Endothelial cell of umbilical vein (primary cell): ENCODE measurements around the gene RPL7L1. TPM values are rescaled to one million over a fixed set of nuclear protein-coding genes. Genes with fewer than 3 reads are reported as not detected.

ENCODE experiments used
- BruUV-seq: library from RNA; stranded (reverse); fragments of 400-500 nt; replicated peaks from 2 replicates; lab custom pipeline; 2021; lab: Mats Ljungman, UMichigan
- CTCF ChIA-PET: fragments of 300-600, 350-600 bp; sonication (Branson Sonifier 250); formaldehyde crosslinking; loops from one replicate; lab custom pipeline; 2021; ENCODE audit warnings: antibody characterized with exemption, inconsistent platforms; lab: Charles Lee
- POLR2A ChIA-PET: fragments of 300-600, 350-600 bp; sonication (Branson Sonifier 250); formaldehyde crosslinking; loops from one replicate; lab custom pipeline; 2021; ENCODE audit warnings: antibody characterized with exemption, inconsistent platforms; lab: Charles Lee
- DNase-seq: peaks from one replicate; pipeline ENCODE4 v3.0.0-alpha.2; 2011; ENCODE audit warnings: low read depth, low spot score
- FAIRE-seq: peaks from 2 replicates; lab custom pipeline; 2011; peaks lifted over from hg19 to GRCh38; lab: Jason Lieb, UNC
- H2AFZ ChIP-seq: 2 replicates; pipeline ENCODE4 v1.6.0; 2012; ENCODE audit warnings: low read depth, low read length, control low read depth, inconsistent platforms
- H3K27ac ChIP-seq: 2 replicates; pipeline ENCODE4 v1.5.1; 2011; ENCODE audit warnings: low read depth, mild to moderate bottlenecking, control low read depth, low read length, moderate library complexity; ENCODE audit not compliant: insufficient read depth
- H3K27me3 ChIP-seq, 2 experiments: 2 replicates each; pipeline versions ENCODE4 v1.6.0 to v1.6.1; 2011; ENCODE audit warnings: low read length in 2 of 2, mixed read lengths in 1 of 2; ENCODE audit not compliant: control insufficient read depth in 2 of 2, insufficient read depth in 2 of 2
- H3K36me3 ChIP-seq, 2 experiments: 2 replicates in 1 of 2; 3 replicates in 1 of 2; pipeline ENCODE4 v1.5.1; 2011; ENCODE audit warnings: low read length in 2 of 2, mild to moderate bottlenecking in 1 of 2, moderate library complexity in 1 of 2; ENCODE audit not compliant: control insufficient read depth in 2 of 2, insufficient read depth in 2 of 2; ENCODE audit errors: extremely low read depth in 1 of 2
- H3K4me1 ChIP-seq: 3 replicates; pipeline ENCODE4 v1.5.1; 2011; ENCODE audit warnings: mild to moderate bottlenecking, low read length; ENCODE audit not compliant: control insufficient read depth, insufficient read depth; ENCODE audit errors: extremely low read depth
- H3K4me2 ChIP-seq: 2 replicates; pipeline ENCODE4 v1.6.1; 2011; ENCODE audit warnings: low read length, control low read depth, mixed read lengths; ENCODE audit not compliant: insufficient read depth
- H3K4me3 ChIP-seq, 3 experiments: fragments of 200-600 bp in 1 of 3; sonication (generic), shearing (Covaris generic) in 1 of 3; replicated peaks in 1 of 3; 2 replicates each; pipeline ENCODE4 v1.5.1; 2011 to 2016; ENCODE audit warnings: control low read depth in 3 of 3, low read length in 3 of 3, mild to moderate bottlenecking in 2 of 3, inconsistent platforms in 1 of 3, low read depth in 1 of 3, moderate library complexity in 1 of 3; ENCODE audit not compliant: insufficient read depth in 1 of 3
- H3K79me2 ChIP-seq: 2 replicates; pipeline ENCODE4 v1.6.0; 2012; ENCODE audit warnings: low read length, inconsistent platforms; ENCODE audit not compliant: control insufficient read depth, insufficient read depth
- H3K9ac ChIP-seq: replicated peaks from 2 replicates; pipeline ENCODE3; 2011; ENCODE audit warnings: low read length, control low read depth; ENCODE audit not compliant: insufficient read depth; ENCODE audit errors: extremely low read depth
- H3K9me1 ChIP-seq: replicated peaks from 3 replicates; pipeline ENCODE4 v1.6.0; 2011; ENCODE audit warnings: mild to moderate bottlenecking, low read length; ENCODE audit not compliant: control insufficient read depth, insufficient read depth; ENCODE audit errors: extremely low read depth
- H3K9me3 ChIP-seq: replicated peaks from 2 replicates; pipeline ENCODE4 v1.5.1; 2012; ENCODE audit warnings: low read length, inconsistent platforms; ENCODE audit not compliant: control insufficient read depth, insufficient read depth
- H4K20me1 ChIP-seq: replicated peaks from 2 replicates; pipeline ENCODE3; 2011; ENCODE audit warnings: mild to moderate bottlenecking, low read length; ENCODE audit not compliant: control insufficient read depth, insufficient read depth; ENCODE audit errors: extremely low read depth
- EZH2 ChIP-seq: IDR thresholded peaks from 2 replicates; pipeline ENCODE4 v1.6.1; 2012; ENCODE audit warnings: borderline replicate concordance, low read depth, mild to moderate bottlenecking, moderate library complexity, low read length, inconsistent platforms; ENCODE audit not compliant: severe bottlenecking
- GATA2 ChIP-seq: IDR thresholded peaks from 2 replicates; pipeline ENCODE4 v1.7.0; 2011; ENCODE audit warnings: low read depth, mild to moderate bottlenecking, moderate library complexity, mixed read lengths, low read length; ENCODE audit not compliant: insufficient read length, insufficient read depth
- JUN ChIP-seq: IDR thresholded peaks from 2 replicates; pipeline ENCODE4 v1.6.1; 2011; ENCODE audit warnings: borderline replicate concordance, low read depth; ENCODE audit not compliant: insufficient read length, insufficient read depth
- POLR2A ChIP-seq: IDR thresholded peaks from 2 replicates; pipeline ENCODE4 v1.6.1; 2012; ENCODE audit warnings: low read depth, mild to moderate bottlenecking, control low read depth, low read length
- dilution Hi-C: fragments of 300-500 bp; cut with MboI; formaldehyde crosslinking; loops from one replicate; pipeline ENCODE4 v1.15.0; 2019; ENCODE audit warnings: low sequenced_read_pairs; ENCODE audit not compliant: extremely low pct_ligation_motif_present
- intact Hi-C: fragments of 100-400 bp; cut with micrococcal nuclease; formaldehyde crosslinking; loops from one replicate; pipeline ENCODE4 v1.10.0; 2022
- polyA plus RNA-seq, 4 experiments: library from polyadenylated mRNA; depleted of rRNA in 3 of 4; stranded (reverse) in 3 of 4; unstranded in 1 of 4; fragments of >200 nt; gene quantifications; 2 replicates each; pipeline versions ENCODE4 v1.2.1 to v1.2.3, GENCODE V29; 2011 to 2012; ENCODE audit warnings: missing spikeins in 1 of 4
- total RNA-seq: library from RNA; stranded (reverse); gene quantifications from 2 replicates; pipeline ENCODE4 v1.2.3, GENCODE V29; 2021

Gene RPL7L1
- total and polyA plus RNA-seq, 2 donors (not counting 3 experiments of a cell fraction or from before 2014, with no cell fraction given), result 36.9 to 103 TPM

- dilution Hi-C loops, result no loop called here
- H3K4me3 ChIP-seq, result no peak overlapping the region
- H3K9me1 ChIP-seq, result no peaks in the 10 kb centered on the region
- ChIA-PET POLR2A (no interaction called here), CTCF (no interaction called here)
- intact Hi-C loops, result no loop called here
- FAIRE-seq (no peak), DNase-seq (no peak)
- no peaks in the 10 kb centered on the region for H3K9me3 ChIP-seq
- no peak overlapping the region for H2AFZ ChIP-seq
- H3K27ac ChIP-seq, result no peak overlapping the region
- no peak for TF ChIP-seq JUN
- no peak for TF ChIP-seq POLR2A
- no peak for TF ChIP-seq GATA2
- TF ChIP-seq EZH2, result no peak
- no peak overlapping the region for H3K9ac ChIP-seq
- peaks cover 0 to 12% of the 10 kb centered on the region in 2 experiments for H3K36me3 ChIP-seq
- no peaks in the 10 kb centered on the region for H4K20me1 ChIP-seq
- H3K4me1 ChIP-seq, result no peaks in the 10 kb centered on the region
- no peaks in the 10 kb centered on the region for H3K79me2 ChIP-seq
- H3K4me2 ChIP-seq, result no peak overlapping the region
- BruUV-seq, result no TSS peak
- no peaks in the 10 kb centered on the region for H3K27me3 ChIP-seq
These were observed 14.8 kb upstream of the RPL7L1 start for GRCh38 chr6:42864602-42865001.

DNA sequence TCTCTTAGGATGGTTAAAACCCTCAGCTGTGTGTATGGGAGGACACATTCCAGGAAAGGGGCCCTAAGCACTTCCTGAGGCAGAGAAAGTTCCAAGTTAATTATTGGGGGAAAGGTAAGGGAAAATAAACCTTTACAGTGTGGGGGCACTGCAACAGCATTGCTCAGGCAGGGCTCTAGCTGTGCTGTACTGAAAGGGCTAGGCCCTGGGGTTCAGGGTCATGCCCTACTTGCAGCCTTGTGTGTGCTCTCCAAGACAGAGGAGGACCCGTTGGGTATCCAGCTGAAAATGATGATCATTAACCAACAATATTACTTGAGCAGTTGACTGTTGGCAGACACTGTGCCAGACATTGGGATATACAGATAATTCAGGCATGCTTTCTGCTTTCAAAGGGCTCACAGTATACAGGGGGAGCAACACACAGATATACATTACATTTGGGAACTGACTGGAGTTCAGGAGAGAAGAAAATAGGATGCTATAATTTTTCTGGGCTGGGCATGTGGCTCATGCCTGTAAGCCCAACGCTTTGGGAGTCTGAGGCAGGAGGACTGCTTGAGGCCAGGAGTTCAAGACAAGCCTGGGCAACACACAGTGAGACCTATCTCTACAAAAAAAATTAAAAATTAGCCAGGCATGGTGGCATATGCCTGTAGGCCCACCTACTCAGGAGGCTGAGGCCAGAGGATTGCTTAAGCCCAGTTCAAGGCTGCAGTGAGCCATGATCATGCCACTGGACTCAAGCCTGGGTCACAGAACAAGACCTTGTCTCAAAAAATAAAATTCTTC is 9.1 kb upstream of the RPL7L1 start:
- Histone ChIP-seq H3K4me2 (no peak overlapping the region), H3K79me2 (no peaks in the 10 kb centered on the region), H3K4me1 (no peaks in the 10 kb centered on the region), H3K4me3 (no peak overlapping the region), H3K27me3 (no peaks in the 10 kb centered on the region), H3K9ac (no peak overlapping the region), H3K27ac (no peak overlapping the region), H4K20me1 (no peaks in the 10 kb centered on the region), H3K36me3 (no peaks in the 10 kb centered on the region), H3K9me3 (no peaks in the 10 kb centered on the region), H3K9me1 (no peaks in the 10 kb centered on the region), H2AFZ (no peak overlapping the region)
- FAIRE-seq, result no peak
- ChIA-PET POLR2A (no interaction called here), CTCF (interaction anchor here (0.9 kb wide), 1 partner anchor 94 kb away, joined by 3 read pairs; no protein-coding TSS in a partner anchor)
- BruUV-seq, result no TSS peak
- DNase-seq, result no peak
- dilution Hi-C loops (no loop called here), intact Hi-C loops (no loop called here)
- TF ChIP-seq POLR2A, result no peak
